Panc1 (cell line): ENCODE results near the gene CTSL. TPM values are rescaled to one million over a fixed set of nuclear protein-coding genes. Genes with fewer than 3 reads are reported as not detected.
"Not testable (repeated sequence)": the region's sequence is repeated elsewhere in the genome, so short reads cannot be mapped to it uniquely, and the experiment has no call there.

Experiments used
- ATAC-seq: fragments of 200-7000 bp; cut with Tn5 transposase; 2 replicates; pipeline ENCODE4 v1.9.1; 2020; ENCODE audit warnings: mild to moderate bottlenecking, moderate library complexity
- BruUV-seq: library from RNA; stranded (reverse); fragments of 400-500 nt; replicated peaks from 2 replicates; lab custom pipeline; 2021; lab: Mats Ljungman, UMichigan
- CTCF ChIA-PET: fragments of 300-600 bp; sonication (Branson Sonifier 250); formaldehyde crosslinking; loops from one replicate; lab custom pipeline; 2022; ENCODE audit warnings: antibody characterized with exemption; lab: Charles Lee
- POLR2A ChIA-PET: fragments of 300-600 bp; sonication (Branson Sonifier 250); formaldehyde crosslinking; loops from one replicate; lab custom pipeline; 2022; ENCODE audit warnings: antibody characterized with exemption; lab: Charles Lee
- DNase-seq: peaks from one replicate; pipeline ENCODE4 v3.0.0-alpha.2; 2010; ENCODE audit warnings: low read depth, low spot score
- H3K27ac ChIP-seq: 2 replicates; pipeline ENCODE4 v1.5.1; 2011; ENCODE audit warnings: mild to moderate bottlenecking, low read length, inconsistent platforms
- H3K27me3 ChIP-seq: fragments of 200-500 bp; sonication (Bioruptor generic); 2 replicates; pipeline ENCODE4 v1.6.0; 2014; ENCODE audit warnings: low read length, inconsistent platforms; ENCODE audit not compliant: control insufficient read depth, insufficient read depth
- H3K36me3 ChIP-seq: fragments of 200-500 bp; sonication (Bioruptor generic); 2 replicates; pipeline ENCODE4 v1.5.1; 2014; ENCODE audit warnings: inconsistent platforms, mild to moderate bottlenecking, low read length, moderate library complexity; ENCODE audit not compliant: control insufficient read depth, insufficient read depth
- H3K4me1 ChIP-seq: 2 replicates; pipeline ENCODE4 v1.5.1; 2011; ENCODE audit warnings: inconsistent platforms, mild to moderate bottlenecking, low read length, moderate library complexity; ENCODE audit not compliant: control insufficient read depth, insufficient read depth
- H3K4me3 ChIP-seq, 2 experiments: 2 replicates each; pipeline ENCODE4 v1.5.1; 2011 to 2012; ENCODE audit warnings: low read depth in 2 of 2, low read length in 2 of 2, mild to moderate bottlenecking in 2 of 2, inconsistent platforms in 1 of 2, moderate library complexity in 1 of 2
- H3K9me3 ChIP-seq: fragments of 200-500 bp; sonication (Bioruptor generic); 2 replicates; pipeline ENCODE4 v1.5.1; 2014; ENCODE audit warnings: low read depth, mild to moderate bottlenecking, inconsistent platforms, low read length, moderate library complexity; ENCODE audit not compliant: control insufficient read depth, insufficient read depth
- POLR2AphosphoS5 ChIP-seq: IDR thresholded peaks from 2 replicates; pipeline ENCODE4 v1.6.1; 2012; ENCODE audit warnings: mild to moderate bottlenecking, low read depth, low read length, moderate library complexity
- SIN3A ChIP-seq: IDR thresholded peaks from 2 replicates; pipeline ENCODE4 v1.6.1; 2012; ENCODE audit warnings: low read depth, mild to moderate bottlenecking, low read length, moderate library complexity, borderline replicate concordance; ENCODE audit not compliant: insufficient read depth
- TCF7L2 ChIP-seq: IDR thresholded peaks from 2 replicates; pipeline ENCODE4 v1.6.1; 2011; ENCODE audit warnings: mild to moderate bottlenecking, low read depth, low read length, inconsistent platforms
- in situ Hi-C: cut with HindIII; loops from 2 replicates; pipeline ENCODE4 v1.10.0; 2016; ENCODE audit warnings: low sequenced_read_pairs, low pct_unique_long_range_greater_than_20kb
- intact Hi-C: fragments of 100-400 bp; cut with micrococcal nuclease; formaldehyde crosslinking; loops from one replicate; pipeline ENCODE4 v1.10.0; 2022; ENCODE audit not compliant: unreplicated experiment
- total RNA-seq: library from RNA; stranded (reverse); gene quantifications from one replicate; pipeline ENCODE4 v1.2.1, GENCODE V29; 2021; ENCODE audit not compliant: unreplicated experiment
- TF ChIP-seq, protein P1 (sequence below), 2 experiments: IDR thresholded peaks; 2 replicates each; pipeline ENCODE4 v1.6.1; 2011 to 2012; ENCODE audit warnings: low read depth in 2 of 2, control low read depth in 1 of 2, low read length in 1 of 2, mild to moderate bottlenecking in 1 of 2, moderate library complexity in 1 of 2; ENCODE audit not compliant: insufficient read depth in 1 of 2
- TF ChIP-seq, protein P2 (sequence below): fragments of 450-650 bp; IDR thresholded peaks from 2 replicates; pipeline ENCODE4 v1.5.1; 2017; ENCODE audit warnings: mild to moderate bottlenecking

CTSL gene
- total RNA-seq, 1 experiment from 2014 or later = 45.2 TPM

DNA sequence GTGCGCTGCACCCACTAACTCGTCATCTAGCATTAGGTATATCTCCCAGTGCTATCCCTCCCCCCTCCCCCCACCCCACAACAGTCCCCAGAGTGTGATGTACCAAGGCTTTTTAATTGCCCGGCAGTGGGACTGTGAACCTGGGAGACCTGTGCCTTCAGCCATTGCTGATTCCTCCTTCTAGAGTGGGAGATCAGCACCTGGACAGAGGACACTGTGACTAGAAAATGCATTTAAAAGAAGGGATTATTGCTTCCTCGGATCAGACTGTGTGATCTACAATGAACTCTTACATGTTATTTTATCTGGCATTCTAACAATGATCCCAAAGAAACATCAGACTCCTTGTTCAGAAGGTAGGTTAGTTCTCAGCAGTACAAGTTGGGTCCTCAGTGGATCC lies 25.9 kb downstream of the CTSL start:
- no peaks in the 10 kb centered on the region for H3K36me3 ChIP-seq
- CTCF ChIA-PET = no interaction called here
- ATAC-seq (no peak), DNase-seq (no peak)
- H3K27ac ChIP-seq = no peak overlapping the region
- in situ Hi-C loops = no loop called here
- POLR2A ChIA-PET = no interaction called here
- BruUV-seq = no TSS peak
- intact Hi-C loops = no loop called here
- no peaks in the 10 kb centered on the region for H3K4me1 ChIP-seq
- no peak for TF ChIP-seq SIN3A
- TF ChIP-seq, protein P1, sequence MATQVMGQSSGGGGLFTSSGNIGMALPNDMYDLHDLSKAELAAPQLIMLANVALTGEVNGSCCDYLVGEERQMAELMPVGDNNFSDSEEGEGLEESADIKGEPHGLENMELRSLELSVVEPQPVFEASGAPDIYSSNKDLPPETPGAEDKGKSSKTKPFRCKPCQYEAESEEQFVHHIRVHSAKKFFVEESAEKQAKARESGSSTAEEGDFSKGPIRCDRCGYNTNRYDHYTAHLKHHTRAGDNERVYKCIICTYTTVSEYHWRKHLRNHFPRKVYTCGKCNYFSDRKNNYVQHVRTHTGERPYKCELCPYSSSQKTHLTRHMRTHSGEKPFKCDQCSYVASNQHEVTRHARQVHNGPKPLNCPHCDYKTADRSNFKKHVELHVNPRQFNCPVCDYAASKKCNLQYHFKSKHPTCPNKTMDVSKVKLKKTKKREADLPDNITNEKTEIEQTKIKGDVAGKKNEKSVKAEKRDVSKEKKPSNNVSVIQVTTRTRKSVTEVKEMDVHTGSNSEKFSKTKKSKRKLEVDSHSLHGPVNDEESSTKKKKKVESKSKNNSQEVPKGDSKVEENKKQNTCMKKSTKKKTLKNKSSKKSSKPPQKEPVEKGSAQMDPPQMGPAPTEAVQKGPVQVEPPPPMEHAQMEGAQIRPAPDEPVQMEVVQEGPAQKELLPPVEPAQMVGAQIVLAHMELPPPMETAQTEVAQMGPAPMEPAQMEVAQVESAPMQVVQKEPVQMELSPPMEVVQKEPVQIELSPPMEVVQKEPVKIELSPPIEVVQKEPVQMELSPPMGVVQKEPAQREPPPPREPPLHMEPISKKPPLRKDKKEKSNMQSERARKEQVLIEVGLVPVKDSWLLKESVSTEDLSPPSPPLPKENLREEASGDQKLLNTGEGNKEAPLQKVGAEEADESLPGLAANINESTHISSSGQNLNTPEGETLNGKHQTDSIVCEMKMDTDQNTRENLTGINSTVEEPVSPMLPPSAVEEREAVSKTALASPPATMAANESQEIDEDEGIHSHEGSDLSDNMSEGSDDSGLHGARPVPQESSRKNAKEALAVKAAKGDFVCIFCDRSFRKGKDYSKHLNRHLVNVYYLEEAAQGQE (IDR thresholded peaks at IDR 0.05; ENCODE audit: insufficient read depth in 1 of 2, low read depth in 2 of 2, low read length in 1 of 2) = no peak
- TF ChIP-seq, protein P2, sequence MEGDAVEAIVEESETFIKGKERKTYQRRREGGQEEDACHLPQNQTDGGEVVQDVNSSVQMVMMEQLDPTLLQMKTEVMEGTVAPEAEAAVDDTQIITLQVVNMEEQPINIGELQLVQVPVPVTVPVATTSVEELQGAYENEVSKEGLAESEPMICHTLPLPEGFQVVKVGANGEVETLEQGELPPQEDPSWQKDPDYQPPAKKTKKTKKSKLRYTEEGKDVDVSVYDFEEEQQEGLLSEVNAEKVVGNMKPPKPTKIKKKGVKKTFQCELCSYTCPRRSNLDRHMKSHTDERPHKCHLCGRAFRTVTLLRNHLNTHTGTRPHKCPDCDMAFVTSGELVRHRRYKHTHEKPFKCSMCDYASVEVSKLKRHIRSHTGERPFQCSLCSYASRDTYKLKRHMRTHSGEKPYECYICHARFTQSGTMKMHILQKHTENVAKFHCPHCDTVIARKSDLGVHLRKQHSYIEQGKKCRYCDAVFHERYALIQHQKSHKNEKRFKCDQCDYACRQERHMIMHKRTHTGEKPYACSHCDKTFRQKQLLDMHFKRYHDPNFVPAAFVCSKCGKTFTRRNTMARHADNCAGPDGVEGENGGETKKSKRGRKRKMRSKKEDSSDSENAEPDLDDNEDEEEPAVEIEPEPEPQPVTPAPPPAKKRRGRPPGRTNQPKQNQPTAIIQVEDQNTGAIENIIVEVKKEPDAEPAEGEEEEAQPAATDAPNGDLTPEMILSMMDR = no peak
- TF ChIP-seq POLR2AphosphoS5 = no peak
- TF ChIP-seq TCF7L2 = no peak
- H3K27me3 ChIP-seq = no peaks in the 10 kb centered on the region
- no peaks in the 10 kb centered on the region for H3K9me3 ChIP-seq
- no peak overlapping the region for H3K4me3 ChIP-seq

DNA sequence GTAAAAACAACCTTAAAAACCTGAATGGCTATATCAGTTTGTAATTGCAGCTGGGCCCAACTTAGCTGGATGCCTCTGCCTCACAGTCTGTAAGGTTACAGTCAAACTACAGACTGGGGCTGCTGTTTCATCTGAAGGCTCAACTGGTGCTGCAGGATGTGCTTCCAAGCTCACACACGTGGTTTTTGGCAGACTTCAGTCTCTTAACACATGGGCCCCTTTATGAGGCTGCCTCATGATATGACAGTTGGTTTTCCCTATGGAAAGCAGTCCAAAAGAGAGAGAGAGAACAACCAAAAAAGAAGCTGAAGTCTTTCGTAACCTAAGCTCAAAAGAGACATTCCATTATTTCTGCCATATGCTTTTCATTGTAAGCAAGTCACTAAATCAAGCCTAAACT lies 27.4 kb downstream of the CTSL start:
- no TSS peak for BruUV-seq
- no peak for ATAC-seq
- CTCF ChIA-PET = no interaction called here
- Histone ChIP-seq H3K4me3 (no peak overlapping the region), H3K9me3 (no peaks in the 10 kb centered on the region), H3K36me3 (no peaks in the 10 kb centered on the region), H3K27me3 (no peaks in the 10 kb centered on the region), H3K4me1 (no peaks in the 10 kb centered on the region), H3K27ac (no peak overlapping the region)
- in situ Hi-C loops (no loop called here), intact Hi-C loops (no loop called here)
- DNase-seq = no peak
- TF ChIP-seq SIN3A = no peak
- no peak for TF ChIP-seq POLR2AphosphoS5
- POLR2A ChIA-PET = no interaction called here

DNA sequence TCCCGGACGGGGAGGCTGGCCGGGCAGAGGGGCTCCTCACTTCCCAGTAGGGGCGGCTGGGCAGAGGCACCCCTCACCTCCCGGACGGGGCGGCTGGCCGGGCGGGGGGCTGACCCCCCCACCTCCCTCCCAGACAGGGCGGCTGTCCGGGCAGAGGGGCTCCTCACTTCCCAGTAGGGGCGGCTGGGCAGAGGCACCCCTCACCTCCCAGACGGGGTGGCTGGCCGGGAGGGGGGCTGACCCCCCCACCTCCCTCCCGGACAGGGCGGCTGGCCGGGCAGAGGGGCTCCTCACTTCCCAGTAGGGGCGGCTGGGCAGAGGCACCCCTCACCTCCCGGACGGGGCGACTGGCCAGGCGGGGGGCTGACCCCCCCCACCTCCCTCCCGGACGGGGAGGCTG lies 32.4 kb downstream of the CTSL start:
- ATAC-seq, H3K4me1 ChIP-seq, H3K27me3 ChIP-seq, DNase-seq, H3K4me3 ChIP-seq, H3K9me3 ChIP-seq, CTCF ChIA-PET, in situ Hi-C loops, H3K27ac ChIP-seq, BruUV-seq, POLR2A ChIA-PET, H3K36me3 ChIP-seq, intact Hi-C loops: not testable (repeated sequence)

DNA sequence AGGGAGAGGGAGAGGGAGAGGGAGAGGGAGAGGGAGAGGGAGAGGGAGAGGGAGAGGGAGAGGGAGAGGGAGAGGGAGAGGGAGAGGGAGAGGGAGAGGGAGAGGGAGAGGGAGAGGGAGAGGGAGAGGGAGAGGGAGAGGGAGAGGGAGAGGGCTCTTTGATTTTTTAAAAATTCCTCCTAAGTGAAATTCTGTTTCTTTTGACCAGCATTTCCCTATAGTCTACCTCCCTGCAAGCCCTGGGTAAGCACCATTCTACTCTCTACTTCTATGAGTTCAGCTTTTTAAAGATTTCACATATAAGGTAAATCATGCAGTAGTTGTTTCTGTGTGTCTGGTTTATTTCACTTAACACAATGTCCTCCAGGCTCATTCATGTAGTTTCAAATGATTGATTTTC lies 34.1 kb downstream of the CTSL start:
- H3K4me3 ChIP-seq, intact Hi-C loops, DNase-seq, H3K9me3 ChIP-seq, ATAC-seq, BruUV-seq, H3K27me3 ChIP-seq, in situ Hi-C loops, CTCF ChIA-PET, H3K4me1 ChIP-seq, H3K27ac ChIP-seq, H3K36me3 ChIP-seq, POLR2A ChIA-PET: not testable (repeated sequence)
